Activated CD8-positive, alpha-beta memory T cell treated with anti-CD3 and anti-CD28 coated beads, Interleukin-2, amount 50 U/mL, for 1 hour (primary cell): ENCODE results near the gene TBC1D14.
"Not testable (repeated sequence)": the region's sequence is repeated elsewhere in the genome, so short reads cannot be mapped to it uniquely, and the experiment has no call there.

Experiments used
- DNase-seq: peaks from one replicate; pipeline ENCODE4 v3.0.0-alpha.2; 2020; ENCODE audit errors: extremely low read depth

TBC1D14 gene

DNA sequence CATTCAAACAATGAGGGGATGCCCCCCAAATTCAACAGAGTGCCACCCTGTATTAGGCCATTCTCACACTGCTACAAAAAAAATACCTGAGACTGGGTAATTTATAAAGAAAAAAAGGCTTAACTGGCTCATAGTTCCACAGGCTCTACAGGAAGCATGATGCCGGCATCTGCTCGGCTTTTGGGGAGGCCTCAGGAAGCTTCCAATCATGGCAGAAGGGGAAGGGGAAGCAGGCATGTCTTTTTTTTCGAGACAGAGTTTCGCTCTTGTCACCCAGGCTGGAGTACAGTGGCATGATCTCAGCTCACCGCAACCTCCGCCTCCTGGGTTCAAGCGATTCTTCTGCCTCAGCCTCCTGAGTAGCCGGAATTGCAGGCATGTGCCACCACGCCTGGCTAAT lies 18.7 kb upstream of the TBC1D14 start:
- DNase-seq = not testable (repeated sequence)

DNA sequence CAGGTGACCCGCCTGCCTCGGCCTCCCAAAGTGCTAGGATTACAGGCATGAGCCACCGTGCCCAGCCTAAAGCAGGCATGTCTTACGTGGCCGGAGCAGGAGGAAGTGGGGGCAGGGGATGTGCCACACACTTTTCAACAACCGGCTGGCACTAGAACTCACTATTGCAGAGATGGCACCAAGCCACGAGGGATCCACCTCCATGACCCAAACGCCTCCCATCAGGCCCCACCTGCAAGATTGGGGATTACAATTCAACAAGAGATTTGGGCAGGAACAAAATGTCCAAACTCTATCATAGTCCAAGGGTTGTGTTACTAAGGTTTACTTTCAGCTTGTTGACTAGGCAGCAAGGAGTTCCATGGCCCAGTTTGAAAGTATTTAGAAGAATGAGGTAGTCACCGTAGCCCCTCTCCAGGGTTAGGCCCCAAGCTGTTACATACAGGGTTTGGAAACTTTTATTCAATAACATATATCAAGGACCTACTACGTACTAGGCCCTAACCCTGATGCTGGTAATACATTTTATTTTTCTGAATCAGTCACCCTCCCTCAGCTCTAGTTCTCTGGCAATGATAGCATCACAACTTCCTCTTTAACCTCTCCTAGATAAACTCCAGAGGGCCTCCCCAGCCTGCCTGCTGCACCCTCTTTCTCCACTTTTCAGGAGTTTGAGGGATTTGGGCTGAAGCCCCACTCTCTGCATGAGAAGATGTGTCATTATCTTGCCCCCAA lies 18.0 kb upstream of the TBC1D14 start:
- DNase-seq = no peak

DNA sequence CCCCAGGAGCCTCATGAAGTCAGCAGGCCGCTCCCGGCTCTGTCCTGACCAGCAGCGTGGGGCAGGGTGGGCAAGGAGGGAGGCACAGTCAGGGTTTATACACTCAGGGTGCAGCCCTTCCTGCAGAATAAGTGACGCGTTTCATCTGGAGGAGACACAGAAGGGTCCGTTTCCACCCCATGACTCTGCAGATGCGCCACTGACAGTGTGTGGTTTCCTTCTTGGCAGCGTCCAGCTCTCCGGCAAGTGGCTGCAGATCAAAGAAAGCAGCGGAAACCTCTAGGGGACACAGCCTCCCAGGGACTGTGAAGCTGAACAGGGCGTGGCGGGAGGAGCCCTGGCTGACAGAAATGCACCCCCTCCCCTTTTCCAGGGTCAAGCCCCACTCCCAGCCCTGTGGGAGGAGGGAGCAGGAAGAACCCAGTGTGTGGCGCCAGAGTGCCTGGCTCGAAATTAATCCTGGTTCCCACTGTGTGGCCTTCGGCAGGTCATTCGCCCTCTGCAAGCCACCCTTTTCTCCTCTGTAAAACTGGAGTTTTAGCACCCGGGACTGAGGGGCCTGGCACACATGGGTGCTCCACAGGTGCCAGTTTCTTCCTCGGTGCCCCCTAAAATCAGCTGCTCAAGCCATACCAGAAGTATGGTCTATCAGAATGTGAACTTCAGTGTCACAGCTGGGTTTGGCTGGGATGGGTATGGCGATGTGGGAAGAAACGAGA lies 17.3 kb upstream of the TBC1D14 start:
- no peak for DNase-seq

DNA sequence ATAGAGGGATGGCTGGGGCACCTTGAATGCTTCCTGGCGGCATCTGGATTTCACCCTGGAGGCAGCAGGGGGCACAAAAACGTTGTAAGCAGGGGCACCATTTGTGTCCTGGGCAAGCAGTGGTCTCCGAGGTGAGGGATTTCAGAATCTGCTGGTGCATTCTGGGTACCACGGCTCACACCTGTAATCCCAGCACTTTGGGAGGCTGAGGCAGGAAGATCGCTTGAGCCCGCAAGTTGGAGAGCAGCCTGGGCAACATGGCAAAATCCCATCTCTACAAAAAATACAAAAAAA lies 16.8 kb upstream of the TBC1D14 start:
- no peak for DNase-seq

DNA sequence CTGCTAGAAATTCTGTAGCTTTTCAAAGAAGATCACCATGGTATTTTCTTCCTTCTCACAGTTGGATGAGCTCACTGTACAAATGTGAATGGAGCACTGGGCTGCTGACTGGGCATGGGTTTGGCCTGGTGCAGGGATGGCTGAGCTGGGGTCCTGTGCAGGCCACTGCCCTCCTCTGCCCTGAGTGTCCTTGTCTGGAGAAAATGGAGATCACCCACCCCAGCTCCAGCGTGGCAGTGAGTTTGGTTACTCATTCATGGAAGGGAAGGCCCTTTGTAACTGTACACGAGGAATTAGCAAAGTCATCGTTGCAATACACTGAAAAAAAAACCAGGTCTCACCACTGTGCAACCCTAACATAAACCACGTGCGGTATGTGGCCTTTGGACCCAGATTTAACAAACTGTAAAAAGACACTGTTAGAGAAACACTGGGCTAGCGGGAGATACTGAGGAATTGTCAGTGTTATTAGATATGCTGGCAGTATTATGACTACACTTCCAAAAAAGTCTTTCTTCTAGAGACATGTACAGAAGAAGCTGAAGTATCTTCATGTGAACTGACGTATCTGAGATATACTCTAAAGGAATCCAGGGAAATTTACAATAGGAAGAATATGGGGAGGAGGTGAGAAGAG lies 16.1 kb upstream of the TBC1D14 start:
- DNase-seq = no peak

DNA sequence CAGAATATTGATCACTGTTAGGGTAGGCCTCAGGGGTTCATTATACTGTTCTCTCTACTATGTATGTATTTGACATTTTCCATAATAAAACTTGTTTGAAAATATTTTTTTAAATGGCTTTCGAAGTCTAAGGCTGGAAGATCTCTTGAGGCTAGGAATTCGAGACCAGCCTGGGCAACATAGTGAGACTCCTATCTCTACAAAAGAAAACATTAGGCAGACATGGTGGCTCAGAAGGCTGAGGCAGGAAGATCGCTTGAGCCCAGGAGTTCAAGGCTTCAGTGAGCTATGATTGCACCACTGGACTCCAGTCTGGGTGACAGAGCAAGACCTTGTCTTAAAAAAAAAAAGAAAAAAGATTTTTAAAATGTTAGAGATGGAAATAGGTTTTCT lies 15.5 kb upstream of the TBC1D14 start:
- DNase-seq = no peak

DNA sequence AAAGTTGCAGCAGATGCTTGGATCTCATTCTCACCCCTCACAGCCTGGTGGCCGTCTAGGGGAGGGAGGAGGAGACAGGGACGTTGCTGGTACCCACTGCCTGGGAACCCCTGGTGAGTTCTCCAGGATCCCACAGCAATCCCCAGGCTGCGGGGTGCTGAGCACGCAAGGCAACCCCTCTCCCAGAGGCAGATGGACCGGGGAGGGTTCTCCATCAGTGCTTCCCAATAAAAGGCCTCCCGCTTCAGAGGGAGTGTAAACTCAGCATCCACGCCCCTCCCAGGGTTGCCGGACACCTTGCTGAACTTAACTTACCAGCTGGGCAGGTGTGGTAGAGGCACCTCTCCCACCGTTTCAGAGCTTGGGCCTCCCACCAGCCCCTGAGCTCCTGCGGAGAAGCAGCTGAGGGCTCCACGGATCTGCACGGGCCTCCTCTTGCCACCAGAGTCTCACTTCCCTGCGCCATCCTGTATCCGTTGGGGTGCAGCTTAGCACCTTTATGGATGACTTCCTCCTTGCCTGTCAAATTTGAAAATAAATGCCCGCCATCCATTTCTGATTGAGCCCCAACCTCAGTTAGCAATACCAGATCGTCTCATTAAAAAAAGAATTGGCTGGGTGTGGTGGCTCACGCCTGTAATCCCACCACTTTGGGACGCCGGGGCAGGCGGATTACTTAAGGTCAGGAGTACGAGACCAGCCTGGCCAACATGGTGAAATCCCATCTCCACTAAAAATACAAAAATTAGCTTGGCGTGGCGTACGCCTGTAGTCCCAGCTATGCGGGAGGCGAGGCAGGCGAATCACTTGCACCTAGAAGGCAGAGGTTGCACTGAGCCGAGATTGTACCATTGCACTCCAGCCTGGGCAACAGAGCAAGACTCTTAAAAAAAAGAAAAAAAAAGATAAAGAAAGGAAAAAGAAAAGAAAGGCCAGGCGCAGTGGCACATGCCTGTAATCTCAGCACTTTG lies 14.8 kb upstream of the TBC1D14 start:
- no peak for DNase-seq

DNA sequence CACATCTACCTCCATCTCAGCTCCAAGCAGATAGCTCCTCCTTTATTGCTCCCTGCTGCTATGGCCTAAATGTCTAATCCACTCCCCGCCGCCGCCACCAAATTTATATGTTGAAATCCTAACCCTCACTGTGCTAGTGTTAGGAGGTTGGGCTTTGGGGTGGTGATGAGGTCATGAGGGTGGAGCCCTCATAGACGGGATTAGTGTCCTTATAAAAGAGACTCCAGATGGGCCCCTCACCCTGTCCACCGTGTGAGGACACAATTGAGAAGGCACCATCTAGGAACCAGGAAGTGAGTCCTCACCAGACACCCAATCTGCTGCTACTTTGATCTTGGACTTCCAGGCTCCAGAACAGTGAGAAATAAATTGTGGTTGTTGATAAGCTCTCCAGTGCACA lies 13.6 kb upstream of the TBC1D14 start:
- no peak for DNase-seq

DNA sequence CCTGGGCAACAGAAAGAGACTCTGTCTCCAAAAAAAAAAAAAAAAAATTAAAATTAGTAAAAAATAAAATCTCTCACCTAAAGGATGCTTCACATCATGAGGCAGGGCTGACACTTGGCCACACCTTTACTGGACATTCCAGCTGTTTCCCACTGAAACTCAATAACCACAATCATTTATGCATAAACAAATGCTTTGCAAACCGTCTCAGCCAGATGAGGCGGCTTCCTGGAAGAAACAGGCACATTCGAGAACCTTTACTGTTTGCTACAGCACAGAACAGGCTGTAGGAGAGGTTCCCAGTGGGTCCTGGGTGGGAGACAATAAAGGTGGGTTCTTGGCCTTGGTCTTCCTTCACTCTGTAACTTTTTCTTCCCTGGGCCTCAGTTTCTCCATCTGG lies 10.9 kb upstream of the TBC1D14 start:
- no peak for DNase-seq

DNA sequence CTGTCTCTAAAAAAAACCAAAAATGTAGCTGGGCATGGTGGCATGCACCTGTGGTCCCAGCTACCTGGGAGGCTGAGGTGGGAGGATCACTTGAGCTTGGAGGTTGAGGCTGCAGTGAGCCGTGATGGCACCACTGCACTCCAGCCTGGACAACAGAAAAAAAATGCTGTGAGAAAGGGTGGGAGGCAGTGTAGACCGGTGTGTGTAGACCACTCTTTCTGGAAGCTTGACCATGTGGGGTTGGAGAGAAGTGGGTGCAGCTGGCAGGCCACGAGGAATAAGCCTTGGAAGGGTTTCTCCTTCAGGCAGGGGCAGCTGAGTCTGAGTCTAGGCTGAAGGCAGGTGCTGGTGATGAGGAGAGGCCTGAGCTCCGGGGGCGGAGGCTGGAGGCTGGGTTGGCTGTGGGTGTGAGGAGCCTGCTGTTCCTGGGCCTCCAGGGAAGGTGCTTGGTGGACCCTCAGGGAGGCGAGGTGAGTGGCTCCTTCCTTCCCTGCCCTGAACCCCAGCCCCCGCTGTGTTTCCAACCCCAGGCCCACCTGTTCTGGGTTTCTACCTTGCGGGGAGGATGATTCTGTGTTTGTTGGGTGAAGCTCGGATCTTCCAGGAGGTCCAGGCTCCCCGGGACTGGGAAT lies 9.3 kb upstream of the TBC1D14 start:
- no peak for DNase-seq

DNA sequence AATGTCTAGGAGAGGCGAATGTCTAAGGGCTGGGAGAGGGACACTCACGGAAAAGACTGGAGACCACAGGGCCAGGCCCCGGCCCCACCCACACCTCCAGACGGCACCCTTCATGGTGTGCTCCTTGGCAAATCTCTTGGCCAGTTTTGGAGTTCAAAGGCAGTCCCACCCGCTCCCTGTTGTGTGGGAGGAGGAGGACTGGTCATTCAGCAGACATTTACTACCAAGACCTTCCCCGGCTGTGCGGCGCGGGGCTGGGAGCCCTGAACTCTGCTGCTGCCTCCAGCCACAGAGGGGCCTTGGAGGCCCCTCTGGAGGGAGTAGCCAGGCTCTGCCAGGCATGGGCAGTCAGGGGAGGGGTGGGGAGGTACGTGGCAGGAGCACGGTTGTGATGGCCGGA lies 8.7 kb upstream of the TBC1D14 start:
- no peak for DNase-seq

DNA sequence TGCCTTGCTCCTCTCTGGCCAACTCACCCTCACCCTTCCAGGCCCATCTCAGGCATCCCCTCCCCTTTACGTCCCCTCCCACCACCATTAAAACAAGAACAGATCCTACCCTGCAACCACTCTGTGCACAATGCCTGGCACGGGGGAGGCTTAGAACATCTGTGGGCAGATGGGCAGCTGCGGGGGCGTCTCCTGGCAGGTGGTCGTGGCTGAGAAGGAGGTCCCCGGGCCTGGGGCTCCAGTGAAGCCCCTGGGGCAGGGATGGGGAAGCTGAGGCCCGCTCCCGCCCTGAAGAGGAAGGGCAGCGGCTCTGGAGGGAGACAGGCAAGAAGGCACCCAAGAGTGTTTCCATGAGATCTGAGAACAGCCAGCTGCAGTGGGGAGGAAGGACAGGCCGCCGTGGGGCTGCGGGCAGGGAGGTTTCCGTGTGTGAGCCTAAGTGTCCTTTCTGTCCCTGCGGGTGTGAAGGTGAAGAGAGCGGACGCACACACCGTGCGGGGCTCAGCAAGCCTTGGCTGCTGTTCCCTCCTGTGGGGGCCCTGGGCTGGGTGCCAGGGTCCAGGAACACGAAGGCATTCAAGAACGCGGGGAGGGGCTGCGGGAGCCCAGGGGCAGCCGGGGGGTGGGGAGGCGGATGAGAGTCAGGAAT lies 7.8 kb upstream of the TBC1D14 start:
- DNase-seq = no peak

DNA sequence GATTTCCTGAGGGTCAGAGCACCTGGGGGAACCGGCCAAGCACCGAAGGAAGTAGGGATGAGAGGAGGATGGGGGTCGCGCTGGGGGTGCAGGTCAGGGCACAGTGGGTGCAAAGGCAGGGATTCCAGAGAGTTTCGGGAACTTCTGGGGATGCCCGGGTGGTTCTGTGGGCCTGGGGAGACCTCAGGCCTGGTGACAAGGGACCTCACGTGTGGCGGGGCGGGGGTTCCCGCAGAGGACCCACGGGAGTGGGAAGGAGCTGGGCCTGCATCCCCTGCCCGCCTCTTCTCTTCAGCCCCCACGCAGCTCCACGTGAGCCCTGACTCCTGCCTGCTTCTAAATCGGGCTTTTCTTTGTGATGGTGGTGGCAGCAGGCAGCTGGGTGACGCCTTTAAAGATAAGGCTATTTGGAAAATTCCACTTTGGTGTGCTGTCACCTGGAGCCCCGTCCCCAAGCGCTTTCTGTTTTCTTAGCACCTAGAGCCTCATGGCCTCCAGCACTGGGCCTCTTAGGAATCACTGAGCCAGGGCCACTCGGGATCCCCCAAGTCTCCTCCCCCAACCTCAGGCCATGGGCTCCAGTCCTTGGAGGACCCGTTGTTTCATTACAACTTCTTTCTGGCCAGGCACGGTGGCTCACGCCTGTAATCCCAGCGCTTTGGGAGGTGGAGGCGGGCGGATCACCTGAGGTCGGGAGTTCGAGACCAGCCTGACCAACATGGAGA lies 7.1 kb upstream of the TBC1D14 start:
- no peak for DNase-seq

DNA sequence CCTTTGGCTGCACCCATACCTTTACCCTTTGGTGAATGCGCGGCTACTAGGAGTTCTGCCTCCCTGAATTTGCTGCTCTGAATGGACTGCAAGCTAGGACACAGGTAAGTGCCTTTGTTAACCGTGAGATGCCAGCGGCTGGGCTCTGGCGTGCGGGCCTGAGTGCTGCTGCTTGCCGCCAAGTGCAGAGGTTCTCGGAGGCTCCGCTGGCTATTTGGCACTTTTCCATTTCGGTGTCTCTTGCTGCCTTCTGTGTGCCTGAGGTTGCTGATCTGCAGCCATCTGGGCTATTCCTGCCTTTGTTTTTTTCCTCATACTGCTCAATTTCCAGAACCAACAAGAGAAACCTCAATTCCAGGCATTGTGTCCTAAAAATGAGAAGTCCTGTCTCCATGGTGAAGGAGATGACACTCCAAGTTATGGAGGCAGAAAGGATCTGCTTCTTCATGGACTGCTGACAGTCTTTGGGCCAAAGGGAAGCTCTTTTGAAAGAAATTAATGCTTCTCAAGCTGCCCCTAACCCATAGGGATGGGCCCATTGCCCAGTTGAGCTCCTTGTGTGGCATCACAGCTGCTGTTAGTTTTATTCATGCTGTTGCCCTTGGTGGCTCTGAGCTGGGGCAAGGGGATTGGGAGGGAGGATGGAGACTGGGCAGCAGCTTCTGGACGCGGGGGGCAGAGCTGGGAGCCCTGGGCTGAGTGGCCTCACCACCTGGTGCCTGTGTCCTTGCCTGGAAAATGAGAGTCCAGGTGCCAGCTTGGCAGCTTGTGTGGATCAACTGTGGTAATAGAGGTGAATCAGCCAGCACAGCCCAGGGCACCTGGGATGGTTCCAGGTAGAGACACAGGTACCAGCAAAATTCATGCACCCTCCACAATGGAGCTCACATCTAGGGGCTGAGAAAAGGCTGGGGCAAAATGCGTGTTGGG lies 3.8 kb upstream of the TBC1D14 start:
- DNase-seq = no peak

DNA sequence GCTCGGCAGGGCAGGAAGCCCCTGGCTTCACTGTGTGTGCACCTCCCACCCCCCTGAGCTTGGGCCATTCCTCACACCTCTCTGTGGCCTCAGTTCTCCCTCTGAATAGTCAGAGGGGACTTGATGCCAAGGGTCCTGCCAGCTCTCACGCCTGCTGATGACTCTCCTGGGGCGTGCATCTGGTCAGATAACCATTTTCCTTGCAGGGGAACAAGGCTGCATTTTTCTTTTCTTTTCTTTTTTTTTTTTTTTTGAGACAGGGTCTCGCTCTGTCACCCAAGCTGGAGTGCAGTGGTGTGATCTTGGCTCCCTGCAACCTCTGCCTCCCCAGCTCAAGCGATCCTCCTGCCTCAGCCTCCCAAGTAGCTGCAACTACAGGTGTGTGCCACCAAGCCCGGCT lies 3.1 kb upstream of the TBC1D14 start:
- not testable (repeated sequence) for DNase-seq

DNA sequence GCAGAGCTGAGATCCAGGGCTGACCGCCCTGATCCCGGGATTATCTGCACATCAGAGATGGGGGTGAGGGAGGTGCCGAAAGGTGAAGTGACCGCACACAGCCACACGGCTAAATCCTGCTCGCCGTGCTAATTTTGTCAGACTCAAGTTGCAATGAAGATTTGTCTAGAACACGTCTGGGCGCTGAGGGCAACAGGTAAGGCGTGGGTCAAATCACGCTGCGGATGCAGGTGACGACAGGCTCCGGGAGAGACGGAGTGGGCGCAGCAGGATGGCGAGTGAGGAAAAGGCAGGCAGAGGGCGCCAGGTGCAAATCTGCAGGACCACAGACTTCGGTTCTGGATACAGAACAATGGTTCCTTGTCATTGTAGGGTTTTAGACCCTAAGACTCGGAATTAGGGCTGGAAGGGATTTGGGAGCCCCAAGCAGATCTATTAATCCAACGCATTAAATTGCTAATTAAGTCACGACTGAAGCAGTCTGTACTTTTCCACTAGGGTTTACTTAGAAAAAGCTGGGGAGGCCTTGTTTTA lies 1.9 kb upstream of the TBC1D14 start:
- DNase-seq = no peak

DNA sequence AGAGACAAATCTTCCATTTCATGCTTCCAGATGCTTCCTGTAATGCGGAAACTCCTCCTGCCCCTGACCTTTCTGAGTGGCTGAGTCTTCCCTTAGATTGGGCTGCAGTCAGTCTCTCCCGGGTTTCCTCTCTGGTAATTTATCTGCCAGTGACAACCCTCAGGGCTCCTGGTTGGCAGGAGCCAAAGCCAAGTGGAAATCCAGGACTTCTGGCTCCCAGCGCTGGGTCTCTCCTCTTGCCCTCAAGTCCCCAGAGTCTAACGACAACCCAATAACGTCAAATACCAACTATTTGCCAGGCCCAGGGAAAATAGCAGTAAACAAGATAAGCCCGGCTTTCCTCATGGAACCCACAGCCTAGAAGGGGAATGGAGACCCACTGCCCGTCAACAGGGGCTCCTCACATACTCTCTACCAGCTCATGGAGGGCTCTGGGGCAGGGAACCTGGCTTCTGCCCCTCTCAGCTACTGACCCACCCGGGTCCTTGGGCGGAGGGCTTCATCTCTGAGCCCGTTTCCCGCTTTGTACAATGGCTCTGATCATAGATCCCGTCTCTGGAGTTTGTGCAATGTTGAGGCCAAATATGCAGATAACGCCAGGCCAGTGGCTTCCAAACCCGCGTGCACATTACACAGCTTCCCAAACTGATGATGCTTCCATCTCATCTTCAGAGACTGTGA lies 1.1 kb upstream of the TBC1D14 start:
- DNase-seq = no peak

DNA sequence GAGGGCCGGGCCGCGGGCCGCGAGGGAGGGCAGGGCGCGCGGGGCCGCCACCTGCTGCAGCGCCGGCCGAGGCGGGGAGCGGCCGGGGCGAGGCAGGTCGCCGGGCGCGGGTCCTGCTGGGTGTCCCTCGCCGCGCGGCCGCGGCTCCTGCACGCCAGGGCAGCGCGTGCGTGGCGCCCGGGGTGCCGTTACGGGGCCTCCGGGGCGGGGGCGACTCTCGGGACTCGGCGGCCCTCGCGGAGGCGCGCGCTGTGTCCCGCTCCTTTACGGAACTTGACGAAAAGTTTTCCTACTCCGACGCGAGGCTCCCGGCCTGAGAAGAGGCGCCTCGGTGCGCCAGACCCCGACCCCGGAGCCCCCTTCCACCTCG lies 329 bp downstream of the TBC1D14 start:
- no peak for DNase-seq
